ENCODE results near the gene MYG1. TPM values are rescaled to one million over a fixed set of nuclear protein-coding genes. Genes with fewer than 3 reads are reported as not detected.

MYG1 gene
- total and polyA plus RNA-seq, 10 donors: 31.1 to 79.2 (median 37.5) TPM

GRCh38 chr12:53352331-53353256, 53.1 kb downstream of the MYG1 start:
- intact Hi-C loops (cut with DNase I; ENCODE audit: low total_unique reads): loop anchor here (5.0 kb wide), 2 partner anchors 65 to 155 kb away; partner anchors contain the start of gene NPFF
- H3K9me3 ChIP-seq: no peaks in the 10 kb centered on the region
- peak; percentile 89 for DNase-seq
- 62 to 67% (median 64%) methylated on average over 21 of the region's 21 CpGs for WGBS, 5 donors
- TF ChIP-seq POLR2A (IDR thresholded peaks at IDR 0.05): no peak
- peak; percentile 81 to 96 (median 93) for TF ChIP-seq CTCF (IDR thresholded peaks at IDR 0.05 in 8 of 11, conservative IDR thresholded peaks at IDR 0.05 in 3 of 11)
- peak in 1 of 3 donors; percentile 72 for TF ChIP-seq POLR2AphosphoS5 (IDR thresholded peaks at IDR 0.05)
- H3K4me3 ChIP-seq: no peak overlapping the region
- H3K36me3 ChIP-seq: no peaks in the 10 kb centered on the region
- H3K27ac ChIP-seq: peak overlapping the region in 2 of 8 donors; percentile 11 to 53
- H3K4me1 ChIP-seq: peaks cover 4 to 11% (median 9%) of the 10 kb centered on the region in 6 donors
- no peaks in the 10 kb centered on the region for H3K27me3 ChIP-seq (replicated peaks in 1 of 7)

GRCh38 chr12:53353257-53353655, 53.8 kb downstream of the MYG1 start:
- no peak for DNase-seq
- Histone ChIP-seq H3K27ac (peak overlapping the region in 1 of 8 donors; percentile 53), H3K4me3 (no peak overlapping the region), H3K4me1 (peaks cover 4 to 11% (median 9%) of the 10 kb centered on the region in 6 donors), H3K36me3 (no peaks in the 10 kb centered on the region), H3K27me3 (replicated peaks in 1 of 7) (no peaks in the 10 kb centered on the region), H3K9me3 (no peaks in the 10 kb centered on the region)
- 85 to 93% (median 92%) methylated on average over 5 of the region's 5 CpGs for WGBS, 5 donors
- no peak for TF ChIP-seq POLR2AphosphoS5 (IDR thresholded peaks at IDR 0.05)
- intact Hi-C loops (cut with DNase I; ENCODE audit: low total_unique reads): loop anchor here (5.0 kb wide), 2 partner anchors 64 to 154 kb away; partner anchors contain the start of gene NPFF

DNA sequence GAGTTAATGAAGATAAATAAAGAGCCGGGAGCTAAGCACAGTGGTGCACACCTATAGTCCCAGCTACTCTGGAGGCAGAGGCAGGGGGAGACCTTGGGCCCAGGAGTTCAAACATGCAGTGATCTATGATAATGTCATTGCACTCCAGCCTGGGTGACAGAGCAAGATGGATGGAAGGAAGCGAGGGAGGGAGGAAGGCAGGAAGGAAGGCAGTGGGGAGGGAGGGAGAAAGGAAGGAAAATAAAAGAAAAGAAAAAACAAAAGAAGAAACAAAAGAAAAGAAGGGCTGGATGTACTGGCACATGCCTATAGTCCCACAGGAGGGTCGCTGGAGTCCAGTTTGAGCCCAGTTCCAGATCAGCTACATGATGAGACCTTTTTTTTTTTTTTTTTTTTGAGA, 55.6 kb downstream of the MYG1 start:
- Histone ChIP-seq H3K4me3 (no peak overlapping the region), H3K9me3 (no peaks in the 10 kb centered on the region), H3K4me1 (peaks cover 4 to 11% (median 9%) of the 10 kb centered on the region in 6 donors), H3K27me3 (replicated peaks in 1 of 7) (no peaks in the 10 kb centered on the region), H3K27ac (no peak overlapping the region), H3K36me3 (no peaks in the 10 kb centered on the region)
- intact Hi-C loops (cut with DNase I; ENCODE audit: low total_unique reads): no loop called here
- 57 to 75% (median 63%) methylated on average over 3 of the region's 3 CpGs for WGBS, 5 donors
- DNase-seq: no peak
- TF ChIP-seq POLR2AphosphoS5 (IDR thresholded peaks at IDR 0.05) (no peak), CTCF (IDR thresholded peaks at IDR 0.05 in 8 of 11, conservative IDR thresholded peaks at IDR 0.05 in 3 of 11) (no peak), POLR2A (IDR thresholded peaks at IDR 0.05) (no peak)

Other genes starting within 250 kb of the MYG1 start
- gene TNS2, start 249.6 kb upstream of the MYG1 start, total RNA-seq: 100 to 1,000 TPM in 6 of 7 donors, 10 to 100 TPM in 1; 72.4 to 301 (median 170) TPM
- gene TNS2, start 249.6 kb upstream of the MYG1 start, polyA plus RNA-seq: 100 to 1,000 TPM in 1 of 3 donors, 10 to 100 TPM in 2; 36.6 to 159 (median 67.5) TPM
- 10 to 100 TPM; 29.2 to 44.5 (median 36.4) TPM for gene SPRYD3, start 220.3 kb upstream of the MYG1 start, total RNA-seq
- 10 to 100 TPM; 10.8 to 31.0 (median 15.9) TPM for gene SPRYD3, start 220.3 kb upstream of the MYG1 start, polyA plus RNA-seq
- gene IGFBP6, start 202.0 kb upstream of the MYG1 start, total RNA-seq: 100 to 1,000 TPM in 2 of 7 donors, 10 to 100 TPM in 5; 35.2 to 183 (median 75.6) TPM
- 100 to 1,000 TPM in 2 of 3 donors, 10 to 100 TPM in 1; 37.1 to 144 (median 130) TPM for gene IGFBP6, start 202.0 kb upstream of the MYG1 start, polyA plus RNA-seq
- under 1 TPM in 6 of 7 donors, not detected in 1; 0.37 to 0.80 (median 0.54) TPM for gene SOAT2, start 196.2 kb upstream of the MYG1 start, total RNA-seq
- 1 to 10 TPM in 1 of 3 donors, under 1 TPM in 2; 0.52 to 2.2 (median 0.99) TPM for gene SOAT2, start 196.2 kb upstream of the MYG1 start, polyA plus RNA-seq
- gene ZNF740, start 119.0 kb upstream of the MYG1 start, total RNA-seq: 10 to 100 TPM; 23.6 to 66.1 (median 45.1) TPM
- gene ZNF740, start 119.0 kb upstream of the MYG1 start, polyA plus RNA-seq: 10 to 100 TPM in 1 of 3 donors, 1 to 10 TPM in 2; 5.6 to 12.1 (median 7.5) TPM
- 10 to 100 TPM; 33.7 to 73.0 (median 39.7) TPM for gene CSAD, start 118.8 kb upstream of the MYG1 start, total RNA-seq
- 10 to 100 TPM; 17.9 to 36.3 (median 34.1) TPM for gene CSAD, start 118.8 kb upstream of the MYG1 start, polyA plus RNA-seq
- 10 to 100 TPM; 35.5 to 75.5 (median 62.2) TPM for gene ITGB7, start 92.4 kb upstream of the MYG1 start, total RNA-seq
- 10 to 100 TPM; 23.9 to 62.5 (median 46.5) TPM for gene ITGB7, start 92.4 kb upstream of the MYG1 start, polyA plus RNA-seq
- gene RARG, start 67.5 kb upstream of the MYG1 start, total RNA-seq: 10 to 100 TPM in 5 of 7 donors, 1 to 10 TPM in 2; 9.4 to 20.8 (median 14.4) TPM
- 10 to 100 TPM in 1 of 3 donors, 1 to 10 TPM in 2; 4.6 to 10.1 (median 4.9) TPM for gene RARG, start 67.5 kb upstream of the MYG1 start, polyA plus RNA-seq
- 1 to 10 TPM; 1.7 to 7.2 (median 4.7) TPM for gene ESPL1, start 31.4 kb upstream of the MYG1 start, total RNA-seq
- 1 to 10 TPM in 1 of 3 donors, under 1 TPM in 2; 0.85 to 1.9 (median 0.93) TPM for gene ESPL1, start 31.4 kb upstream of the MYG1 start, polyA plus RNA-seq
- gene PFDN5, start 4.2 kb upstream of the MYG1 start, total RNA-seq: 100 to 1,000 TPM; 399 to 795 (median 497) TPM
- 1,000 to 10,000 TPM; 1,813 to 2,525 (median 1,837) TPM for gene PFDN5, start 4.2 kb upstream of the MYG1 start, polyA plus RNA-seq
- gene AAAS, start 21.9 kb downstream of the MYG1 start, total RNA-seq: 10 to 100 TPM; 39.3 to 67.9 (median 49.7) TPM
- 10 to 100 TPM; 32.4 to 42.4 (median 33.5) TPM for gene AAAS, start 21.9 kb downstream of the MYG1 start, polyA plus RNA-seq
- gene SP7, start 36.7 kb downstream of the MYG1 start, total RNA-seq: not detected
- gene SP7, start 36.7 kb downstream of the MYG1 start, polyA plus RNA-seq: not detected
- 10 to 100 TPM; 75.6 to 92.8 (median 86.1) TPM for gene SP1, start 80.5 kb downstream of the MYG1 start, total RNA-seq
- 10 to 100 TPM in 1 of 3 donors, 1 to 10 TPM in 2; 9.1 to 13.6 (median 9.9) TPM for gene SP1, start 80.5 kb downstream of the MYG1 start, polyA plus RNA-seq
- 10 to 100 TPM in 3 of 7 donors, 1 to 10 TPM in 4; 3.7 to 20.6 (median 8.8) TPM for gene AMHR2, start 124.2 kb downstream of the MYG1 start, total RNA-seq
- gene AMHR2, start 124.2 kb downstream of the MYG1 start, polyA plus RNA-seq: 1 to 10 TPM; 1.2 to 7.4 (median 1.7) TPM
- gene PRR13, start 142.0 kb downstream of the MYG1 start, total RNA-seq: 100 to 1,000 TPM; 127 to 230 (median 197) TPM
- 100 to 1,000 TPM; 217 to 262 (median 223) TPM for gene PRR13, start 142.0 kb downstream of the MYG1 start, polyA plus RNA-seq
- gene PCBP2, start 152.4 kb downstream of the MYG1 start, total RNA-seq: 100 to 1,000 TPM; 547 to 779 (median 652) TPM
- gene PCBP2, start 152.4 kb downstream of the MYG1 start, polyA plus RNA-seq: 100 to 1,000 TPM; 449 to 459 (median 459) TPM
- gene MAP3K12, start 199.8 kb downstream of the MYG1 start, total RNA-seq: 10 to 100 TPM; 13.6 to 27.4 (median 20.8) TPM
- 10 to 100 TPM in 2 of 3 donors, 1 to 10 TPM in 1; 8.0 to 13.7 (median 10.9) TPM for gene MAP3K12, start 199.8 kb downstream of the MYG1 start, polyA plus RNA-seq
- 10 to 100 TPM; 25.9 to 43.7 (median 31.8) TPM for gene TARBP2, start 201.6 kb downstream of the MYG1 start, total RNA-seq
- 10 to 100 TPM; 29.0 to 57.1 (median 42.7) TPM for gene TARBP2, start 201.6 kb downstream of the MYG1 start, polyA plus RNA-seq
- gene NPFF, start 207.8 kb downstream of the MYG1 start, total RNA-seq: not detected
- gene NPFF, start 207.8 kb downstream of the MYG1 start, polyA plus RNA-seq: 1 to 10 TPM in 2 of 3 donors, under 1 TPM in 1; 0.49 to 2.0 (median 1.3) TPM

Data from spleen (tissue), 11 donors.